Spinal cord (tissue), 10 donors: ENCODE data around the gene GRIK3. TPM values are rescaled to one million over a fixed set of nuclear protein-coding genes. Genes with fewer than 3 reads are reported as not detected.

Experiments
- DNase-seq, 6 donors: peaks; one replicate each; pipeline versions ENCODE4 v3.0.0 to v3.0.0-alpha.2; 2013 to 2015; ENCODE audit warnings: low spot score in 6 of 6, low read depth in 4 of 6
- H3K27ac ChIP-seq: one replicate; pipeline ENCODE4 v1.5.1; 2013; ENCODE audit warnings: low read depth, low read length, control low read depth
- H3K27me3 ChIP-seq: one replicate; pipeline ENCODE4 v1.6.1; 2013; ENCODE audit warnings: low read length; ENCODE audit not compliant: control insufficient read depth, insufficient read depth
- H3K36me3 ChIP-seq: one replicate; pipeline ENCODE4 v1.6.1; 2013; ENCODE audit warnings: low read length; ENCODE audit not compliant: control insufficient read depth, insufficient read depth
- H3K4me1 ChIP-seq: one replicate; pipeline ENCODE4 v1.6.1; 2013; ENCODE audit warnings: low read length; ENCODE audit not compliant: control insufficient read depth, insufficient read depth
- H3K4me3 ChIP-seq: one replicate; pipeline ENCODE4 v1.5.1; 2013; ENCODE audit warnings: low read depth, low read length, control low read depth
- H3K9me3 ChIP-seq: one replicate; pipeline ENCODE4 v1.6.1; 2013; ENCODE audit warnings: low read length; ENCODE audit not compliant: control insufficient read depth, insufficient read depth
- WGBS: methylation state at CpG from one replicate; pipeline ENCODE4 v1.1.5; 2013; ENCODE audit warnings: missing lambda C conversion rate; ENCODE audit not compliant: insufficient coverage; 5-methylcytosine and 5-hydroxymethylcytosine counted together
- polyA plus RNA-seq, 2 donors: library from polyadenylated mRNA; unstranded; fragments of 120-200 nt; gene quantifications; one replicate each; pipeline ENCODE4 v1.2.1, GENCODE V29; 2013; ENCODE audit not compliant: insufficient read length in 2 of 2
- total RNA-seq, 2 donors: library from RNA; depleted of rRNA in 1 of 2; stranded (reverse); fragments of 120-200 nt in 1 of 2; fragments of >200 nt in 1 of 2; gene quantifications; one replicate each; pipeline versions ENCODE4 v1.2.3 to v1.2.4, GENCODE V29; 2013 to 2014
- donor health status: healthy.

The GRIK3 gene
- total and polyA plus RNA-seq, 4 donors, result 18.5 to 43.6 (median 31.3) TPM

DNA sequence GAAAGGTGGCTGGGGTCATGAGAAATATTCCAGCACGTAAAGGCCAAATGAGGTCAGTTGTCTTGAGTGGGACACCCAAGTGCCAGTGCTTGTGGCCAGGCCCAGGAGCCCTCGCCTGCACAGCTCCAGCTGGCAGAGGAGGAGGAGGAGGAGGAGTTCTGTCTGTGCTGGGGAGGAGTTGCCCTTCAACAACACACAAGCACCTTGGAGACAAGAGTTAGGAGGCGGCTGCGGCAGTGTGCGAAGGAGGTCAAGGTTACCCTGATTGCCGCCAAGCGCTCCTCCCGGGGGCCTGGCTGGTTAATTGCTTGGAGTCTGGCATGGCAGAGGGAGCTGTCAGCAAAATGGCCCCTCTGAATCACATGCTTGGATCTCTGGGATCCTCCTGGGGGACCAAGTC is 45.1 kb downstream of the GRIK3 start:
- Histone ChIP-seq H3K27me3 (peaks cover 8% of the 10 kb centered on the region), H3K4me3 (no peak overlapping the region), H3K27ac (peak overlapping the region; percentile 74), H3K9me3 (no peaks in the 10 kb centered on the region), H3K4me1 (peaks cover 82% of the 10 kb centered on the region), H3K36me3 (peaks cover 3% of the 10 kb centered on the region)
- DNase-seq, result peak in 3 of 6 donors; percentile 49 to 62 (median 61)
- 22% methylated on average over 7 of the region's 8 CpGs for WGBS

DNA sequence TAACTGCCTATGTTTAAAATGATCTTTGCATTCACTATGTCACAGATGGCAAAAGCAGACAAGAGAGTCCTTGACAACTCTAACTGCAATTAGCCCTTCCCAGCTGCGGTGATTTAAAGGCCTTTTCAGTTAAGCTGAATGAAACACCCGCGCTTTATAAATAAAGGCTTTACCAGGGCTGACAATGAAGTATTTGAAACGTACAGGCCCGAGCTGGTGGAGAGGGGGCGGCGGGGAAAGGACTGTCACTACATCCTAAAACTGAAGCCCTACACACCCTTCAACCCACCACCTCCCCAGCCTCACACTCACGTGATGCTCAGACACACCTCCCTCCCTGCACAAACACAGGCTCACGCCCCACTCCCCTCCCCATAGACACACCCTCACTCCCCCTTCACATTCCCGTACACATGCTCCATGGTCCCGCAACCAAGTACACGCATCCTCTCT is 45.5 kb downstream of the GRIK3 start:
- peaks cover 8% of the 10 kb centered on the region for H3K27me3 ChIP-seq
- H3K36me3 ChIP-seq, result peaks cover 3% of the 10 kb centered on the region
- DNase-seq, result peak in 4 of 6 donors; percentile 58 to 88 (median 72)
- H3K27ac ChIP-seq, result peak overlapping the region; percentile 74
- no peak overlapping the region for H3K4me3 ChIP-seq
- WGBS, result 15% methylated on average over 6 of the region's 12 CpGs
- no peaks in the 10 kb centered on the region for H3K9me3 ChIP-seq
- peaks cover 81% of the 10 kb centered on the region for H3K4me1 ChIP-seq

DNA sequence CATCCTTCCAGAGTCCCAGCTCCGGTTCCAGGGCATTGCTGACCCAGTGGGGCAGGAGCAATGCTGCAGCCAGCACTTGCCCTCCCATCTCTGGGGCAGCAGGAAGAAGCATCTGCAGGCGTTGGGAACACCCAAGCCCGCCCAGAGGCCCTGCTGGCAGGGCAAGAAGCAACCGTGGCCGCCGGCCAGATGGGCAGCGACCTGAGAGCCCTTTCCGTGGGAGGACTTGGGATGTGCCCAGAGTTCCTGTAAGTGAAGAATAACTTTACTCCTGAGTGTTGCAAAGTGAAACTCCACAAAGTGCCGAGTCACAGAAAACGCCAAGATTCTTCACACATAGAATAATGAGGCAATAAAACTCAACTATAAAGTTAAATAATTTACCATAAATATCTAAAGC is 46.0 kb downstream of the GRIK3 start:
- peaks cover 8% of the 10 kb centered on the region for H3K27me3 ChIP-seq
- 33% methylated on average over 8 of the region's 10 CpGs for WGBS
- peaks cover 79% of the 10 kb centered on the region for H3K4me1 ChIP-seq
- H3K9me3 ChIP-seq, result no peaks in the 10 kb centered on the region
- peak overlapping the region; percentile 74 for H3K27ac ChIP-seq
- peak in 5 of 6 donors; percentile 43 to 83 (median 61) for DNase-seq
- H3K36me3 ChIP-seq, result peaks cover 3% of the 10 kb centered on the region
- H3K4me3 ChIP-seq, result no peak overlapping the region

DNA sequence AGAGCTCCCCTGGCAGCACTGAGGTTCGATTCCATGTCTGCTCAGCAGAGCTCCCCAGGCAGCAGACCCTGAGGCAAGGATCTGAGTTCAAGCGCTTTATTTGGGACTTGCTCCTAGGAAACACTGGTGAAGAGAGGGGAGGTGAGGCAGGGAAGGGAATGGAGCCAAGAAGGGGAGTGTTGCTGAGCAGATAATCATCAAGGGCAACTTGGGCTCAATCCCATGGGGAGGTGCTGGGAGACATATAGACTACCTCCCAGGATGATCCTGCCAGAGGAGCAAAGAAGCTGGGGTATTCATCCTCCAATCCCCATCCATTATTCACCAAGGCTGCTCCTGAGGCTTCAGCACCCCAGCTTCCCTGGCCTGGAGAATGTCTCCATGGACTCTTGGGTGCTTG is 47.0 kb downstream of the GRIK3 start:
- Histone ChIP-seq H3K4me3 (no peak overlapping the region), H3K27ac (no peak overlapping the region), H3K27me3 (peaks cover 8% of the 10 kb centered on the region), H3K4me1 (peaks cover 89% of the 10 kb centered on the region), H3K9me3 (no peaks in the 10 kb centered on the region), H3K36me3 (peaks cover 3% of the 10 kb centered on the region)
- DNase-seq, result no peak
- WGBS, result 76% methylated on average over 2 of the region's 2 CpGs

DNA sequence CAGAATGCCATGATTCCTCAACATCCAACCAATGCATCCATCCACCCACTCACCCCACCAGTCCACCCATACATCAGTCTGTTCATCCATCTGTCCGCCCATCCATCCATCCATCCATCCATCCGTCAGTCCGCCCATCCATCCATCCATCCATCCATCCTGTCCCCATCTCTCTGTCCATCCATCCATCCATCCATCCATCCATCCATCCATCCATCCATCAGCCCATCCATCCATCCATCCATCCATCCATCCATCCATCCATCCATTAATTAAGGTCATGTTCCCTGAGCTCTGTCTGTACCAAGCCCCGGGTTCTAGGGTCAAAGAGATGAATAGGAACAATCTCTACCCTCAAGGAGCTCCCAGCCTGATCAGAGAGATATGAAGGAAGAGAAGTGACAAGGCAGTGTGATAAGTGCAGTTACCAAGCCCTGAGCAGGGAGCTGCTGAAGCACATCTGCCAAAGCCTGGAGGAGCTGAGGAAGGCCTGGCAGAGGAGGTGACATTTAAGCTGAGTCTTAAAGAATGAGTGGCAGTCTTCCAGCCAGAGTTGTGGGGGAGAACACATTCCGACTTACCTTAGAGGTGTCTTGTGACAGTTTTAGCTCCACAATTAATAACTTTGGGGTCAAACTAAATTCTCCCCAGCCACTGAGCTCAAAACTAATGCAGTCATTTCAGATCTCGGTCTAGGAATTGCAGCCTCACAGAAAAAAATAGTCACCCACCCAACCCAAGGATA is 47.9 kb downstream of the GRIK3 start:
- Histone ChIP-seq H3K36me3 (peaks cover 3% of the 10 kb centered on the region), H3K4me3 (no peak overlapping the region), H3K4me1 (peaks cover 90% of the 10 kb centered on the region), H3K27me3 (peaks cover 10% of the 10 kb centered on the region), H3K9me3 (no peaks in the 10 kb centered on the region), H3K27ac (no peak overlapping the region)
- WGBS, result 95% methylated on average over 5 of the region's 6 CpGs
- no peak for DNase-seq

DNA sequence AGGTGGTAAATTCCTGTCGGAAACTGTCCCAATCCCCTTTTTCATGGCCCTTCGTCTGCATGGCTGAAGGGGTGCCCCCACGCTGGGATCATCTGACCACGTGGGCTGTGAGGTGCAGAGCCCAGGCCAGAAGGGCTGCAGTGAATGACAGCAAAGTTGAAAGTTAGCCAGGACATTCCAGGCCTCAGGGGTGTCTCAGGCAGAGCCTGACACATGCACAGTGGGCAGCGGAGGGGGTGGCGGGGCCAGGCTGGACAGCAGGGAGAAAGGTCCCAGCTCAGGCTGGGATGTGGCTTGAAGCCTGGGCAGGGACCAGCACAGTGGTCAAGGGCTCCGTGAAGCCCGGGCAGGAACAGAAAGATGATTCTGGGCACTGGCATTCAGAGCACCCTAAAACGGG is 49.6 kb downstream of the GRIK3 start:
- 64% methylated on average over 9 of the region's 9 CpGs for WGBS
- Histone ChIP-seq H3K4me3 (no peak overlapping the region), H3K27ac (no peak overlapping the region), H3K27me3 (peaks cover 8% of the 10 kb centered on the region), H3K4me1 (peaks cover 75% of the 10 kb centered on the region), H3K9me3 (no peaks in the 10 kb centered on the region), H3K36me3 (peaks cover 3% of the 10 kb centered on the region)
- no peak for DNase-seq

DNA sequence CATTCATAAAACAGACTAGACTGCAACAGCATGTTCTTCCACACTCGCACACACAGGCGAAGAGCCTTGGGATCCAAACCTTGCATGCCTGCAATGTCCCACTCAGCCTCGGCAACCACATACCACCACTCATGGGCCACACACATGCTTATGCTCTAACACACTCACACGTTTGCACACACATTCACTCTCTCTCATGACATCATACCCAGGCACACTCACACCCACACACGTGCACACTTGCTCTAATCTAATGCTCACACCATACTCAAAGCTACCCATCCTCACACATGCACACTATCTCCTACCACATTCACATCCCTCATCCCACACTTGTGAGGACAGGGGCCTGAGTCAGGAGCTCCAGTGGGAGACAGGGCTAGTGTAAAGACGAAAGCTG is 50.3 kb downstream of the GRIK3 start:
- Histone ChIP-seq H3K4me3 (no peak overlapping the region), H3K27ac (no peak overlapping the region), H3K9me3 (no peaks in the 10 kb centered on the region), H3K36me3 (peaks cover 3% of the 10 kb centered on the region), H3K4me1 (peaks cover 69% of the 10 kb centered on the region), H3K27me3 (peaks cover 11% of the 10 kb centered on the region)
- WGBS, result 94% methylated on average over 5 of the region's 6 CpGs
- no peak for DNase-seq

DNA sequence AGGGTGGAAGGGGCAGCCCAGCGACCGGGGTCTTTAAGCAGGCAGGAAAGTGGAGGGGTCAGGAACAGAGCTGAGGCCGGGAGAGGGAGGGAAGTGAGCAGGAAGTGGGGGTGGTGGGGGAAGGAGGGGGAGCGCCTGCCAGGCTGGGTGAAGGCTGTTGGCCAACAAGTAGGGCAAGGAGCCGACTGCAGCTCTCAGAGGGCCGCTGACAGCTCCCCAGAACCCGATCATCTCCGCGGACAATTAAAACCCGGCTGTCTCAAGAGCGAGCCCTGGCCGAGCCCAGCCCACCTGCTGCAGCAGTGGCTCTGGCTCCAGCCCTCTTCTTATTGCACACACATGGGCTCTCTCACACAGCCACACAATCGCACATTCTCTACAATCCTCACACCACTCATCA is 51.6 kb downstream of the GRIK3 start:
- peak in 2 of 6 donors; percentile 55 to 58 for DNase-seq
- H3K9me3 ChIP-seq, result peaks cover 2% of the 10 kb centered on the region
- peaks cover 3% of the 10 kb centered on the region for H3K36me3 ChIP-seq
- peaks cover 61% of the 10 kb centered on the region for H3K4me1 ChIP-seq
- H3K27ac ChIP-seq, result no peak overlapping the region
- no peak overlapping the region for H3K4me3 ChIP-seq
- peaks cover 11% of the 10 kb centered on the region for H3K27me3 ChIP-seq
- 16% methylated on average over 13 of the region's 13 CpGs for WGBS

DNA sequence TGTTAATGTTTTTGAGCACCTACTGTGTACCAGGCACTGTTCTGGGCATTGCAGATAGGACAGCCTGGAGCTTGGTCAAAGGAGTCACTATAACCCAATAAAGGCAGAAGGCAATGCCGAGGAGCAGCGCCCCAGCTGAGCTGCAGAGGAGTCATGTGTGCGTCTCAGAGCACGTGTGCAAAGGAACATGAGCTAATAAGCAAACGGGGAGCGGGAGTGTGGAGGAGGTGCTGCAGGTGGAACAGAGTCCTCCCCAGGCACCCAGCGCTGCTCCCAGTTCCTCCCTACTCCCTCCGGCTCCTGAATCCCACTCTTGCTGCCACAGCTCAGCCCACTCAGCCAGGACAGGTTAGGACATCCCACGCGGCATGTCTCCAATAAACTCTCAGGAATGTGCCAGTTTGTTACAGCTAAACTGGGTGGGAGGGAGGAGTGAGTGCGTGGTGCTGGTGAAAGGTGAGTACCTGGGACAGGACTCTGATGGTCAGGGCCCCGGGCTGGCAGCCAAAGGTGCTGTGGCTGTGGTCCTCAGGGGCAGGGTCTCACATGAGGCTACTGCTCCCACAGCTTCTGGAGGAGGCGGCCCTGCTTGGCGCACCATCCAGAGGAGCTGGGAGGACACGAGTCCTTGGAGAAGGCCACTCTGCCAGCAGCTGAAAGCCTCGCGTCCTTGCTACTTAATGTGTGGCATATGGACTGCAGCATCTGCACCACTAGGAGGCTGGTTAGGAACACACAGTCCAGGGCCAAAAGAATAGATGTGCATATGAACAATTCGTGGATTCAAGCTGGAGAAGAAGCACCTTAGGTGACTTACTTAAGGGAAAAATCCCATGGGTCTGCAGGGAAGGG is 52.3 kb downstream of the GRIK3 start:
- DNase-seq, result peak in 2 of 6 donors; percentile 38 to 71
- WGBS, result 69% methylated on average over 14 of the region's 18 CpGs
- H3K4me1 ChIP-seq, result peaks cover 59% of the 10 kb centered on the region
- H3K27ac ChIP-seq, result no peak overlapping the region
- H3K9me3 ChIP-seq, result peaks cover 2% of the 10 kb centered on the region
- no peak overlapping the region for H3K4me3 ChIP-seq
- H3K27me3 ChIP-seq, result peaks cover 9% of the 10 kb centered on the region
- peaks cover 3% of the 10 kb centered on the region for H3K36me3 ChIP-seq
